ENCODE measurements around the gene OCIAD2. TPM values are rescaled to one million over a fixed set of nuclear protein-coding genes. Genes with fewer than 3 reads are reported as not detected.

OCIAD2 gene
- total and polyA plus RNA-seq, 2 of the 8 experiments (the other 6 are each of a cell fraction or from before 2014, with no cell fraction given) = 105 to 122 TPM

DNA sequence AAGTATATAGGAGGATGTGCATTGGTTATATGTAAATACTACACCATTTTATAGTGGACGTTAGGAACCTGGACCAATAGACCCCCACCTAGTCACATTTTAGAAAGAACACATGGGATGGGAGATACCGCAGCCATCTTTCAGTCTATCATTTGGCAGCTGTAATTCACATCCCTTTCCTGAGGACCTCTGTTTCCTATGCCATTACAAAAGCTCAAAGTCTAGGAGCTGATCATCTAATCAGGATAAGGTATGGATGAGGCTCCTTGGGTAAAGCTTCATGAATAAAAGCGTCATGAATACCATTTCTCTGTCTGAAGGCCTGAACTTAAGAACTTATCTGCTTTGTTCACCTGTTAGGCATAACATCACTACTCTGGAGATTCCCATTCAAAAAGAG lies 44.5 kb downstream of the OCIAD2 start:
- Histone ChIP-seq H3K23me2 (ENCODE audit: low read depth, low read length) (no peaks in the 10 kb centered on the region), H3K56ac (replicated peaks; ENCODE audit: insufficient read length, low read depth, low read length) (no peak overlapping the region), H4K20me1 (replicated peaks in 1 of 2; ENCODE audit: control insufficient read depth in 1 of 2, insufficient read depth in 2 of 2, low read length in 2 of 2) (peaks cover 0 to 2% of the 10 kb centered on the region in 2 experiments), H3K27ac (ENCODE audit: low read depth, low read length) (no peak overlapping the region), H3K18ac (ENCODE audit: extremely low read depth, low read length) (no peak overlapping the region), H3K79me1 (ENCODE audit: low read depth, low read length) (no peaks in the 10 kb centered on the region), H3K4me1 (replicated peaks in 1 of 4; ENCODE audit: control insufficient read depth in 3 of 4, insufficient read depth in 4 of 4, low read length in 3 of 4) (no peaks in the 10 kb centered on the region), H3K9ac (replicated peaks in 1 of 4; ENCODE audit: extremely low read depth in 1 of 4, low read depth in 3 of 4, low read length in 3 of 4) (no peak overlapping the region), H3K36me3 (ENCODE audit: control insufficient read depth in 2 of 4, insufficient read depth in 4 of 4, low read length in 3 of 4) (peaks cover 0 to 35% (median 11%) of the 10 kb centered on the region in 4 experiments; a peak in 6 of 8 replicates), H3K4me3 (ENCODE audit: extremely low read depth in 1 of 4, insufficient read depth in 2 of 4, low read depth in 3 of 4, low read length in 4 of 4) (no peak overlapping the region), H2BK120ac (replicated peaks; ENCODE audit: low read depth, low read length) (no peak overlapping the region), H4K5ac (ENCODE audit: insufficient read length, low read depth, low read length) (no peak overlapping the region), H4K8ac (ENCODE audit: extremely low read depth, insufficient read depth, low read length) (no peak overlapping the region), H3K4ac (replicated peaks; ENCODE audit: insufficient read length, low read depth, low read length) (no peak overlapping the region), H2BK5ac (ENCODE audit: low read depth, low read length) (no peak overlapping the region), H3K79me2 (ENCODE audit: control insufficient read depth in 1 of 2, insufficient read depth in 2 of 2, low read length in 2 of 2) (no peaks in the 10 kb centered on the region), H2AFZ (ENCODE audit: low read length) (no peak overlapping the region), H2BK15ac (ENCODE audit: low read length) (no peak overlapping the region), H4K91ac (replicated peaks; ENCODE audit: insufficient read length, low read length) (no peak overlapping the region), H2AK5ac (ENCODE audit: low read depth, low read length) (no peak overlapping the region), H2BK20ac (ENCODE audit: low read length) (no peak overlapping the region), H3K9me3 (ENCODE audit: insufficient read depth in 2 of 2, low read depth in 1 of 2, low read length in 1 of 2) (peaks cover 0 to 2% of the 10 kb centered on the region in 2 experiments; a peak in 1 of 4 replicates), H3K27me3 (replicated peaks in 1 of 4; ENCODE audit: control insufficient read depth in 3 of 4, extremely low read depth in 1 of 4, insufficient read depth in 3 of 4, low read length in 3 of 4) (no peaks in the 10 kb centered on the region), H3K14ac (ENCODE audit: insufficient read length) (no peak overlapping the region), H3K23ac (ENCODE audit: insufficient read length) (no peak overlapping the region), H3K4me2 (ENCODE audit: insufficient read depth in 1 of 2, low read depth in 2 of 2, low read length in 2 of 2) (no peak overlapping the region), H2BK12ac (ENCODE audit: low read depth, low read length) (no peak overlapping the region)
- FAIRE-seq (no peak), DNase-seq (ENCODE audit: low read depth in 1 of 2, low spot score in 2 of 2) (no peak)
- CTCF ChIA-PET (ENCODE audit: partially characterized antibody) = interaction anchor here (1.0 kb wide), 1 partner anchor 11 kb away, joined by 3 read pairs; no protein-coding TSS in a partner anchor
- TF ChIP-seq POLR2A (IDR thresholded peaks at IDR 0.05; ENCODE audit: control extremely low read depth in 1 of 2, low read depth in 2 of 2, low read length in 2 of 2) = 0 out of 3 replicates have a peak, but pooled peaks of 1 of the 2 experiments have one; percentile 17
- no peak for TF ChIP-seq SUZ12 (IDR thresholded peaks at IDR 0.05; ENCODE audit: low read length)
- POLR2A ChIA-PET (ENCODE audit: partially characterized antibody) = interaction anchor here (1.0 to 2.4 kb wide), 6 partner anchors 11 to 45 kb away, joined by 3 to 7 read pairs (median 4); partner anchors contain the start of gene OCIAD2
- 81% methylated on average over 3 of the region's 3 CpGs; no CpG with 5 or more reads in 1 of the 2 experiments for WGBS, 2 experiments (ENCODE audit: extremely low coverage in 1 of 2, insufficient coverage in 1 of 2, insufficient read length in 1 of 2, insufficient replicate concordance in 2 of 2, low coverage in 1 of 2, low lambda C conversion rate in 2 of 2, missing lambda C conversion rate in 1 of 2)
